Erythroblast (primary cell): ENCODE data around the gene URAD.
"Not testable (repeated sequence)": the region's sequence is repeated elsewhere in the genome, so short reads cannot be mapped to it uniquely, and the experiment has no call there.

Source experiments
- DNase-seq, 2 experiments: peaks; one replicate each; lab custom pipeline; 2025; lab: John Stamatoyannopoulos, UW
- GATA1 ChIP-seq: IDR thresholded peaks from 2 replicates; pipeline ENCODE4 v1.6.1; 2011; ENCODE audit warnings: low read depth, mild to moderate bottlenecking, control low read depth, low read length, moderate library complexity
- POLR2A ChIP-seq: IDR thresholded peaks from 2 replicates; pipeline ENCODE4 v1.6.1; 2011; ENCODE audit warnings: mild to moderate bottlenecking, low read length

Gene URAD

DNA sequence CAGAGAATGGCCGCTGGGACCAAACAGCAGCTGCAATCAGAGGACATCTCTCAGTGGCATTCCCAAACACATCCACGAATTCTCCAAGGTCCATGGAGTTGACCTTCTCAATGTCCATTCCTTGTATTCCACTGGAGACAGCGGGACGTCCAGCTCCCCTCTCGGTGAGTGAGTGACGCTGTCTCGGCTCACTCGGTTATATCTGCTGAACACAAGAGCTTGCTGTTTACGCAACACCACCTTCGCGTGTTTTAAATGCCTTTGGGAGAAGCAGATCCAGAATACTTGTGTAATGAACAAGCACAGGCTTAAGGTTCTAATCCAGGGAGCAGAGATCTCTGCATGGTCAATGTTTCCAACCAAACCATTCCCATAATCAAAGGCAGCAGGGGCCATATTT is at the start of gene URAD:
TSS of gene URAD (minus strand) at position 174 of the 400 bp plus-strand sequence. CDS start at position 118, 56 bp downstream.
- DNase-seq = no peak
- TF ChIP-seq GATA1 (no peak), POLR2A (no peak)

DNA sequence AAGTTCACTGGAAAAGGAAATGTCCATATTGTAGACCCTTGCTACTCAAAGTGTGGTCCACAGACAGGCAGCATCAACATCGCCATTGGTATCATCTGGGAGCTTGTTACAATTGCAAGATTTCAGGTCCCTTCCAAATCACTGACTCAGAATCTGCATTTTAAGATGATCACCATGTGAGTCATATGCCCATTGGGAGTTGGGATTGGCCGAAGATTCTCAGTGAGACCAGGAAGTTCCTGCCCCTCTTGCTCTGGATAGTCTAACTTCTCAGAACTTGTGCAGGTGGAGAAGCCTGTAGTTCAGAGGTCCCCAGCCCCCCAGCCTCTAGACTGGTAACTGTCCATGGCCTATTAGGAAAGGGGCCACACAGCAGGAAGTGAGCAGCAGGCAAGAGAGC is 48.9 kb upstream of the URAD start:
- no peak for DNase-seq
- TF ChIP-seq POLR2A (no peak), GATA1 (no peak)

GRCh38 chr13:28035146-28035782 is 46.8 kb upstream of the URAD start:
- TF ChIP-seq GATA1 (no peak), POLR2A (no peak)
- no peak for DNase-seq

GRCh38 chr13:28033894-28034655 is 45.6 kb upstream of the URAD start:
- TF ChIP-seq GATA1 = no peak
- TF ChIP-seq POLR2A = no peak
- no peak for DNase-seq

- not testable (repeated sequence) for DNase-seq
Observed at GRCh38 chr13:28032438-28032837, 43.9 kb upstream of the URAD start.

- TF ChIP-seq GATA1 (no peak), POLR2A (no peak)
- DNase-seq = no peak
Observed at GRCh38 chr13:28031896-28032288, 43.4 kb upstream of the URAD start.

DNA sequence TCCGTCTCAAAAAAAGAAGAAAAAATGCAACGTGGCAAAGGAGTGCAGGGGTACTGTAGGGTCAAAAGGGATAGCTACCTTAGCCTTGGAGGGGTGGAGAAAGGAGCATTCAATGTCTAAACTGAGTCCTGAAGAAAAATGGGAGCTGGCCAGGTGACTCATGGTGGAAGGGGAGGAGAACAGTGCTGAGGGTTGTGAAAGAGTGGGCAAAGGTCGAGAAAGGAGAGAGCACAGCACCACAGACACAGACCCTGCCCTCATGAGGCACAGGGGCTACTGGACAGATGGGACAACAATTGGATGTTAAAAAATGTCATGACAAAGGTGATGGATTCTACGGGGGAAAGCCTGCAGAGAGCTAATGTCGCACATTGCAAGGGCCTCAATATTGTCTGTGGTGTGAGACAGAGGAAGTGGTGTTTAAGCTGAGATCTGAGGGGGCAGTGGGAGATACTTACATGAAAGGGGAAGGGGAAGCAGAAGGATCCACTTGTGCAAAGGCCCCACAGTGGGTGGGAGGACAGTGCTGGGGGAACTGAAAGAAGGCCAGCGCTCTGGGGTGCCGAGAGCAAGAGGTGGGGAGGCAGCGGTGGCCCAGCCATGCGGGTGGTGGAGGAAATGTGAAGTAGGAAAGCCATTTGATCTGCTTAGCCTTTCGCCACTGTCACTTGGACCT is 42.9 kb upstream of the URAD start:
- no peak for TF ChIP-seq GATA1
- TF ChIP-seq POLR2A = no peak
- no peak for DNase-seq

GRCh38 chr13:28027607-28028364 is 39.3 kb upstream of the URAD start:
- no peak for DNase-seq
- no peak for TF ChIP-seq GATA1
- no peak for TF ChIP-seq POLR2A

DNA sequence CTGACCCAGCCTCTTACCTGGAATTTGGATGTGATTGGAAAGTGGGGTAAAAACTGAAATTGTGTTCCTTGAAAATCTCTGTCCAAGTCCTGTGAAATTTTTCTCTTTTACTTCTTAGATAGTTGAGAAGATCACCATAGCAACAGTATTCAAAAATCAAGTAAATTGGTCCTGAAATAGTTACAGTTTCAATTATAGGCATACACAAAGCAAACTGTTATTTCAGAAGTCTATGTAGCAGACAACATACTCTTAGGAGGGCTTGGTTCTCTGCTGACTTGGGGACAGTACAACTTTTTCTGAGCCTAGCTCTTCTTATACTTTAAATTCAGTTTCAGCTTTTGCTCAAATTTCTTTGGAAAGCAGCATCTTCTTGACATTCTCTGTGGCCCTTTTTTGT is 38.6 kb upstream of the URAD start:
- TF ChIP-seq GATA1 = no peak
- TF ChIP-seq POLR2A = no peak
- no peak for DNase-seq

GRCh38 chr13:28026508-28026907 is 38.0 kb upstream of the URAD start:
- TF ChIP-seq GATA1 (no peak), POLR2A (no peak)
- no peak for DNase-seq

DNA sequence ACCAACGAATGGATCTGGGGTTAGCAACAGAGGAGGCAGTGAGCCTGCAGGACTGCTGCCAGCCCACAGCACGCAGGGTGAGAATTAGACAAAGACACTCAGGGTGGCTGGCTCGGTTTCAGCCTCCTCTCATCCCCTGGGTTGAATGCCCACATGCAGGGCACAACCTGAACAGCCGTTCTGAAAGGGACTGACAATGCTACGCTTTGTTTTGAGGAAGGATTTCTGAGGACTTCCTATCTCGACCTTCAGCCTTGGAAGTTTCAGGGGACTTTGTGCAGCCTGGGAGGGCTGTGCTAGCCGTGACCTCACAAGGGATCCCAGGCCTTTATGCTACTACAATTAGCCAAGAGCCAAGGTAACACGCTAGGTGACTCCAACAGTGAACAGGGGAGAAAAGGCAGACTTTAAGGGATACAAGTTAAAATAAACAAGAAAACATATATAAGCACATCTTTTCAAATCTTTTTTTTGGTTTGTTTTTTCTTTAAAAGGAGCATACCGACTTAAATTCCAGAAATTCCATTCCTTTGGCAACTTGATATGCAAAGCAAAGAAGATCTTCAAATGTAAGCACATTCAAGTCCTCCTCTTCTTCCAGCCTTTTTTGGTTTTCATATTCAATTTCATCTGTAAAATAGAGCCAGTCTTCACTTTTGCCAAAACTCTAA is 34.5 kb upstream of the URAD start:
- TF ChIP-seq POLR2A = no peak
- no peak for TF ChIP-seq GATA1
- no peak for DNase-seq

DNA sequence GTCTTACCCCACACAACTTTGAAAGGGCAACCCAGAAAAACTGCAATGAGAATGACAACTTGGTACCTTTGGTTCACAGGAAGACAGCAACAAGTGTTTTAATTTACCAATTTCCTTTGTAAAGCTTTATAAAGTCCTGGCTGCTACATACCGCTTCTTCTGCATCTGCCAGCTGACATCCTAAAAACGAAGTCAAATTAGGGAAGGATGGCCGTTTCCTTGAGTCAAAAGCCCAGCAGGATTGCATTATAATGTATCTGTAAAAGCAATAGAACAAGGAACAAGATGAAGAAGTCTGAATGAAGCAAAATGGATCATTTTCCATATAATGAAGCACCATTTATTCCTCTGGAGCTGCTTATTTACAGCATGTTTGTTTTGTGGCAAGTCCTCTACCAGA is 25.8 kb upstream of the URAD start:
- TF ChIP-seq GATA1 = no peak
- no peak for TF ChIP-seq POLR2A
- no peak for DNase-seq

DNA sequence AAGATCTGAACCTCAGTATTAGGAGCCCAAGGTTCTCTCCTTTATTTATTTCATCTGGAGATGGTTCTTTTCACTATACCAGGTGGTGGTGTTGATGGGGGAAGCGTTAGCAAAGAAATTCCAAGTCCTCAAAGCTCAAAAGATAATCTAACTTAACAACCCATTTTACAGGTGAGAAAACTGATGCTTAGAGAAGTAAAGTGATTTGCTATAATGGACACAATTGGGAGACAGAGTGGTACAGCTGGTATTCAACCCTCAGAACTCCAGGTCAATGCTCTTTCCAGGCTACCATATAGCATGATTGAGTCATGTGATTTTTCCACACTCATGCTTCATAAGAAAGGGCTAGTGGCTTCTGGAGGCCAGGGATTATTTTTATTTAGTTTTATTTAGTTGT is 25.0 kb upstream of the URAD start:
- DNase-seq = no peak
- TF ChIP-seq POLR2A (no peak), GATA1 (no peak)

DNA sequence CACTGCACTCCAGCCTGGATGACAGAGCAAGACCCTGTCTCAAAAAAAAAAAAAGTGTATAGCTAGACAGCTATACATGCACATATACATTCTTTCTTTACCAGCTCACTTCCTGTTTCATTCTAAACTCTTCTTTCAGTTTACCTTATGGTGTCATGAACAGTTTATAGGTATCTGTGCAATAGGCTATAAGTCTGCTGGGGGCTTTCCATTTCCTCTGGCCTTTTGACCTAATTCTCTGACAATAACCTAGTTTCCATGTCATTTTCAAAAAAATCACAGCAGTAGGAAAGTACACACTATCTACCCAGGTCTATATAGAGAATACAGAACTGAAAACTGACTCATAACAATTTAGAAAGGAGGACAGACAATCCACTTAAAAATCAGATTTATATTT is 24.4 kb upstream of the URAD start:
- no peak for DNase-seq
- TF ChIP-seq POLR2A (no peak), GATA1 (no peak)
